ENCODE data around the gene ADAM19. TPM values are rescaled to one million over a fixed set of nuclear protein-coding genes. Genes with fewer than 3 reads are reported as not detected.

ADAM19 gene
- polyA plus RNA-seq, 1 donor from 2014 or later = 9.9 TPM

GRCh38 chr5:157599565-157599964 is 24.0 kb upstream of the ADAM19 start:
- no peak overlapping the region for H3K9ac ChIP-seq (ENCODE audit: low read length)
- no peaks in the 10 kb centered on the region for H3K36me3 ChIP-seq (ENCODE audit: insufficient read depth, low read length)
- H3K4me2 ChIP-seq (ENCODE audit: low read length) = no peak overlapping the region
- no peaks in the 10 kb centered on the region for H3K9me2 ChIP-seq (ENCODE audit: insufficient read depth, low read length)
- H3F3A ChIP-seq (ENCODE audit: insufficient read depth, low read length, poor library complexity, severe bottlenecking) = no peaks in the 10 kb centered on the region
- H2AFZ ChIP-seq (ENCODE audit: low read depth, low read length) = no peak overlapping the region
- TF ChIP-seq SMC3 (conservative IDR thresholded peaks at IDR 0.05; ENCODE audit: poor library complexity) (no peak), RAD21 (conservative IDR thresholded peaks at IDR 0.05) (no peak), EZH2 (IDR thresholded peaks at IDR 0.05; ENCODE audit: borderline replicate concordance, insufficient read depth, low read length, poor library complexity, severe bottlenecking) (no peak), EP300 (conservative IDR thresholded peaks at IDR 0.05; ENCODE audit: poor library complexity, severe bottlenecking) (no peak), CTCF (IDR thresholded peaks at IDR 0.05; ENCODE audit: poor library complexity, severe bottlenecking) (no peak), TAF1 (IDR thresholded peaks at IDR 0.05; ENCODE audit: low read depth) (no peak), MXI1 (conservative IDR thresholded peaks at IDR 0.05; ENCODE audit: poor library complexity, severe bottlenecking) (no peak), POLR2AphosphoS5 (IDR thresholded peaks at IDR 0.05) (no peak)
- TF ChIP-seq, protein P1, sequence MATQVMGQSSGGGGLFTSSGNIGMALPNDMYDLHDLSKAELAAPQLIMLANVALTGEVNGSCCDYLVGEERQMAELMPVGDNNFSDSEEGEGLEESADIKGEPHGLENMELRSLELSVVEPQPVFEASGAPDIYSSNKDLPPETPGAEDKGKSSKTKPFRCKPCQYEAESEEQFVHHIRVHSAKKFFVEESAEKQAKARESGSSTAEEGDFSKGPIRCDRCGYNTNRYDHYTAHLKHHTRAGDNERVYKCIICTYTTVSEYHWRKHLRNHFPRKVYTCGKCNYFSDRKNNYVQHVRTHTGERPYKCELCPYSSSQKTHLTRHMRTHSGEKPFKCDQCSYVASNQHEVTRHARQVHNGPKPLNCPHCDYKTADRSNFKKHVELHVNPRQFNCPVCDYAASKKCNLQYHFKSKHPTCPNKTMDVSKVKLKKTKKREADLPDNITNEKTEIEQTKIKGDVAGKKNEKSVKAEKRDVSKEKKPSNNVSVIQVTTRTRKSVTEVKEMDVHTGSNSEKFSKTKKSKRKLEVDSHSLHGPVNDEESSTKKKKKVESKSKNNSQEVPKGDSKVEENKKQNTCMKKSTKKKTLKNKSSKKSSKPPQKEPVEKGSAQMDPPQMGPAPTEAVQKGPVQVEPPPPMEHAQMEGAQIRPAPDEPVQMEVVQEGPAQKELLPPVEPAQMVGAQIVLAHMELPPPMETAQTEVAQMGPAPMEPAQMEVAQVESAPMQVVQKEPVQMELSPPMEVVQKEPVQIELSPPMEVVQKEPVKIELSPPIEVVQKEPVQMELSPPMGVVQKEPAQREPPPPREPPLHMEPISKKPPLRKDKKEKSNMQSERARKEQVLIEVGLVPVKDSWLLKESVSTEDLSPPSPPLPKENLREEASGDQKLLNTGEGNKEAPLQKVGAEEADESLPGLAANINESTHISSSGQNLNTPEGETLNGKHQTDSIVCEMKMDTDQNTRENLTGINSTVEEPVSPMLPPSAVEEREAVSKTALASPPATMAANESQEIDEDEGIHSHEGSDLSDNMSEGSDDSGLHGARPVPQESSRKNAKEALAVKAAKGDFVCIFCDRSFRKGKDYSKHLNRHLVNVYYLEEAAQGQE (IDR thresholded peaks at IDR 0.05; ENCODE audit: borderline replicate concordance) = no peak
- H3K27ac ChIP-seq (ENCODE audit: low read length) = no peak overlapping the region
- no peak overlapping the region for H3K4me3 ChIP-seq (ENCODE audit: low read length)
- H3K27me3 ChIP-seq (ENCODE audit: insufficient read depth, low read depth, low read length) = no peaks in the 10 kb centered on the region
- no peaks in the 10 kb centered on the region for H3K9me3 ChIP-seq (ENCODE audit: low read length)
- no peaks in the 10 kb centered on the region for H4K20me1 ChIP-seq (ENCODE audit: insufficient read depth)
- no peaks in the 10 kb centered on the region for H3K79me2 ChIP-seq (replicated peaks; ENCODE audit: insufficient read depth, low read length)

DNA sequence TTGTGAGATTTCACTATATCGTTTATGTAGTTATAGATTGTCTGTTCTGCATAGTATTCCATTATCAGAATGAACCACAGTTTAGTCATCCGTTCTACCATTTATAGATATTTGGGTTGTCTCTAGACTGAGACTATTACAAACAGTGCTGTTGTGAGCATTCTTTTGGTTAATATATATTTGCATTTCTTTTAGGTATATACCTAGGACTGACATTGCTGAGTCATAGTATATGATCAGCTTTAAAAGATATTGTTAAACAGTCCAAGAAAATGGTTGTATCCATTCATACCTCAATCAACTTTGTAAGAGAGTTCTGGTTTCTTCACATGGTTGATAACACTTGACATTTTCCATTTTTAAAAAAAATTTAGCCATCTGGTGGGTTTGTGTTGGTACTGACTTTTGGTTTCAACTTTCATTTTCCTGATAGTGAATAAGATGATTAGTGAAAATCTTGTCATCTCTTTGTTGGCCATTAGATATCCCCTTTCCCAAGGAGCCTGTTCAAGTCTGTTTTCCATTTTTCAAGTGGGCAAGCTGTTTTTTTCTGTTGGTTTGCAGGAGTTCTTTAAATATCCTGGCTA is 22.9 kb upstream of the ADAM19 start:
- no peaks in the 10 kb centered on the region for H4K20me1 ChIP-seq (ENCODE audit: insufficient read depth)
- no peak overlapping the region for H3K4me2 ChIP-seq (ENCODE audit: low read length)
- H3K27ac ChIP-seq (ENCODE audit: low read length) = no peak overlapping the region
- H3K79me2 ChIP-seq (replicated peaks; ENCODE audit: insufficient read depth, low read length) = no peaks in the 10 kb centered on the region
- no peaks in the 10 kb centered on the region for H3K27me3 ChIP-seq (ENCODE audit: insufficient read depth, low read depth, low read length)
- no peaks in the 10 kb centered on the region for H3K9me3 ChIP-seq (ENCODE audit: low read length)
- H3F3A ChIP-seq (ENCODE audit: insufficient read depth, low read length, poor library complexity, severe bottlenecking) = no peaks in the 10 kb centered on the region
- no peak overlapping the region for H3K4me3 ChIP-seq (ENCODE audit: low read length)
- H3K36me3 ChIP-seq (ENCODE audit: insufficient read depth, low read length) = no peaks in the 10 kb centered on the region
- TF ChIP-seq POLR2AphosphoS5 (IDR thresholded peaks at IDR 0.05) (no peak), EP300 (conservative IDR thresholded peaks at IDR 0.05; ENCODE audit: poor library complexity, severe bottlenecking) (no peak), SMC3 (conservative IDR thresholded peaks at IDR 0.05; ENCODE audit: poor library complexity) (no peak)
- TF ChIP-seq, protein P1 (IDR thresholded peaks at IDR 0.05; ENCODE audit: borderline replicate concordance) = no peak
- H2AFZ ChIP-seq (ENCODE audit: low read depth, low read length) = no peak overlapping the region
- no peak overlapping the region for H3K9ac ChIP-seq (ENCODE audit: low read length)
- H3K9me2 ChIP-seq (ENCODE audit: insufficient read depth, low read length) = no peaks in the 10 kb centered on the region
